SK-N-SH treated with all-trans-retinoic acid at 6 μM for 48 hours (cell line): Measurements from ENCODE around the gene ENAH.

ENCODE experiments used
- CSDC2 ChIP-seq: fragments of 250-450 bp; sonication (Bioruptor Pico); IDR thresholded peaks from 2 replicates; pipeline ENCODE4 v1.5.0; 2020; ENCODE audit warnings: mild to moderate bottlenecking, moderate library complexity
- ISL1 ChIP-seq: fragments of 250-450 bp; sonication (Bioruptor Pico); IDR thresholded peaks from 2 replicates; pipeline ENCODE4 v2.1.2; 2022; ENCODE audit warnings: mild to moderate bottlenecking, moderate library complexity
- TCF4 ChIP-seq: fragments of 250-450 bp; sonication (Bioruptor Pico); IDR thresholded peaks from 2 replicates; pipeline ENCODE4 v1.8.0; 2021; ENCODE audit warnings: mild to moderate bottlenecking, moderate library complexity, borderline replicate concordance
- ZC3H10 ChIP-seq: fragments of 250-450 bp; sonication (Bioruptor Pico); IDR thresholded peaks from 2 replicates; pipeline ENCODE4 v1.5.1; 2021; ENCODE audit warnings: mild to moderate bottlenecking, moderate library complexity
- ZFP3 ChIP-seq: fragments of 250-450 bp; sonication (Bioruptor Pico); IDR thresholded peaks from 2 replicates; pipeline ENCODE4 v1.5.0; 2020; ENCODE audit warnings: mild to moderate bottlenecking, moderate library complexity
- ZFP30 ChIP-seq: fragments of 450-650 bp; formaldehyde crosslinking; IDR thresholded peaks from 2 replicates; pipeline ENCODE4 v1.5.0; 2022; ENCODE audit warnings: mild to moderate bottlenecking, moderate library complexity
- ZNF70 ChIP-seq: fragments of 450-650 bp; formaldehyde crosslinking; IDR thresholded peaks from 2 replicates; pipeline ENCODE4 v1.5.0; 2020; ENCODE audit warnings: mild to moderate bottlenecking, moderate library complexity
- ZNF8 ChIP-seq: fragments of 450-650 bp; formaldehyde crosslinking; IDR thresholded peaks from 2 replicates; pipeline ENCODE4 v1.5.0; 2020; ENCODE audit warnings: mild to moderate bottlenecking, moderate library complexity
- TF ChIP-seq, protein P1 (sequence below): fragments of 250-450 bp; sonication (Bioruptor Pico); IDR thresholded peaks from 2 replicates; pipeline ENCODE4 v1.8.0; 2020; ENCODE audit warnings: mild to moderate bottlenecking, moderate library complexity, borderline replicate concordance
- TF ChIP-seq, protein P2 (sequence below): fragments of 250-450 bp; sonication (Bioruptor Pico); IDR thresholded peaks from 2 replicates; pipeline ENCODE4 v1.5.1; 2020; ENCODE audit warnings: low read depth, mild to moderate bottlenecking, moderate library complexity

DNA sequence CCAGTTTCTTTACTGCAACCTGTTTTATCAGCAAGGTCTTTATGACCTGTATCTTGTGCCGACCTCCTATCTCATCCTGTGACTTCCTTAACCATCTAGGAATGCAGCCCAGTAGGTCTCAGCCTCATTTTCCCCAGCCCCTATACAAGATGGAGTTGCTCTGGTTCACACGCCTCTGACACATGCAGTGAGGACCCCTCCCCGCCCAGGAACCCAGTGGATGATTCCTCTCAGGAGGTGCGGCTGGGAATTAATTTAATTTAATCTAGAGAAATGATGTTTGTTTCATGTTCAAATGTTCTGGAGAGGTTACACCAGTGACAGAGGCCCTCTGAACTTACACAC, 186.1 kb downstream of the ENAH start:
- no peak for TF ChIP-seq ZFP3 (CRISPR knock-in tag)
- no peak for TF ChIP-seq CSDC2 (CRISPR knock-in tag)
- no peak for TF ChIP-seq ZNF70 (CRISPR knock-in tag)
- TF ChIP-seq ZNF8 (CRISPR knock-in tag) = no peak
- TF ChIP-seq, protein P1, sequence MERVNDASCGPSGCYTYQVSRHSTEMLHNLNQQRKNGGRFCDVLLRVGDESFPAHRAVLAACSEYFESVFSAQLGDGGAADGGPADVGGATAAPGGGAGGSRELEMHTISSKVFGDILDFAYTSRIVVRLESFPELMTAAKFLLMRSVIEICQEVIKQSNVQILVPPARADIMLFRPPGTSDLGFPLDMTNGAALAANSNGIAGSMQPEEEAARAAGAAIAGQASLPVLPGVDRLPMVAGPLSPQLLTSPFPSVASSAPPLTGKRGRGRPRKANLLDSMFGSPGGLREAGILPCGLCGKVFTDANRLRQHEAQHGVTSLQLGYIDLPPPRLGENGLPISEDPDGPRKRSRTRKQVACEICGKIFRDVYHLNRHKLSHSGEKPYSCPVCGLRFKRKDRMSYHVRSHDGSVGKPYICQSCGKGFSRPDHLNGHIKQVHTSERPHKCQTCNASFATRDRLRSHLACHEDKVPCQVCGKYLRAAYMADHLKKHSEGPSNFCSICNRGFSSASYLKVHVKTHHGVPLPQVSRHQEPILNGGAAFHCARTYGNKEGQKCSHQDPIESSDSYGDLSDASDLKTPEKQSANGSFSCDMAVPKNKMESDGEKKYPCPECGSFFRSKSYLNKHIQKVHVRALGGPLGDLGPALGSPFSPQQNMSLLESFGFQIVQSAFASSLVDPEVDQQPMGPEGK (CRISPR knock-in tag) = no peak
- no peak for TF ChIP-seq ZFP30 (CRISPR knock-in tag)
- TF ChIP-seq ZC3H10 = no peak
- TF ChIP-seq ISL1 (CRISPR knock-in tag) = no peak
- no peak for TF ChIP-seq TCF4 (CRISPR knock-in tag)
- TF ChIP-seq, protein P2, sequence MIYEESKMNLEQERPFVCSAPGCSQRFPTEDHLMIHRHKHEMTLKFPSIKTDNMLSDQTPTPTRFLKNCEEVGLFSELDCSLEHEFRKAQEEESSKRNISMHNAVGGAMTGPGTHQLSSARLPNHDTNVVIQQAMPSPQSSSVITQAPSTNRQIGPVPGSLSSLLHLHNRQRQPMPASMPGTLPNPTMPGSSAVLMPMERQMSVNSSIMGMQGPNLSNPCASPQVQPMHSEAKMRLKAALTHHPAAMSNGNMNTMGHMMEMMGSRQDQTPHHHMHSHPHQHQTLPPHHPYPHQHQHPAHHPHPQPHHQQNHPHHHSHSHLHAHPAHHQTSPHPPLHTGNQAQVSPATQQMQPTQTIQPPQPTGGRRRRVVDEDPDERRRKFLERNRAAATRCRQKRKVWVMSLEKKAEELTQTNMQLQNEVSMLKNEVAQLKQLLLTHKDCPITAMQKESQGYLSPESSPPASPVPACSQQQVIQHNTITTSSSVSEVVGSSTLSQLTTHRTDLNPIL = no peak
